ENCODE measurements around the gene EIPR1.

GRCh38 chr2:3210257-3210656 lies 167.4 kb downstream of the EIPR1 start:
- TF ChIP-seq EP300 (IDR thresholded peaks at IDR 0.05) (no peak), POLR2A (IDR thresholded peaks at IDR 0.05; ENCODE audit: low read depth) (no peak), CTCF (IDR thresholded peaks at IDR 0.05) (no peak), POLR2AphosphoS5 (IDR thresholded peaks at IDR 0.05) (no peak)

Data from esophagus muscularis mucosa (tissue), 4 donors.